Measurements from ENCODE around the gene CNN1.
"Not testable (repeated sequence)": the region's sequence is repeated elsewhere in the genome, so short reads cannot be mapped to it uniquely, and the experiment has no call there.

The CNN1 gene

GRCh38 chr19:11534948-11535347, 3.7 kb upstream of the CNN1 start:
- no peak for FAIRE-seq

GRCh38 chr19:11535792-11536595, 2.7 kb upstream of the CNN1 start:
- no peak for FAIRE-seq

- no peak for FAIRE-seq
Observed at GRCh38 chr19:11539495-11540365, 1.1 kb downstream of the CNN1 start.

- FAIRE-seq = no peak
Observed at GRCh38 chr19:11540645-11541044, 2.0 kb downstream of the CNN1 start.

- FAIRE-seq = no peak
Observed at GRCh38 chr19:11541238-11541637, 2.6 kb downstream of the CNN1 start.

GRCh38 chr19:11547929-11548700, 9.5 kb downstream of the CNN1 start:
- FAIRE-seq = no peak

- FAIRE-seq = no peak
Observed at GRCh38 chr19:11549386-11549953, 10.8 kb downstream of the CNN1 start.

GRCh38 chr19:11550265-11550664, 11.6 kb downstream of the CNN1 start:
- no peak for FAIRE-seq

- FAIRE-seq = no peak
Observed at GRCh38 chr19:11551603-11552235, 13.1 kb downstream of the CNN1 start.

GRCh38 chr19:11552666-11553372, 14.2 kb downstream of the CNN1 start:
- no peak for FAIRE-seq

- FAIRE-seq = no peak
Observed at GRCh38 chr19:11554160-11554559, 15.5 kb downstream of the CNN1 start.

- no peak for FAIRE-seq
Observed at GRCh38 chr19:11555246-11555645, 16.6 kb downstream of the CNN1 start.

GRCh38 chr19:11556634-11557420, 18.2 kb downstream of the CNN1 start:
- no peak for FAIRE-seq

- FAIRE-seq = no peak
Observed at GRCh38 chr19:11558881-11559828, 20.5 kb downstream of the CNN1 start, which contains the start of gene ELOF1. Gene ELOF1 (minus strand): TSS chr19:11559230. CDS start chr19:11554347, 4,883 bp downstream.

GRCh38 chr19:11560404-11561051, 21.9 kb downstream of the CNN1 start:
- no peak for FAIRE-seq

- no peak for FAIRE-seq
Observed at GRCh38 chr19:11563532-11563931, 24.9 kb downstream of the CNN1 start.

- FAIRE-seq = not testable (repeated sequence)
Observed at GRCh38 chr19:11564082-11564807, 25.6 kb downstream of the CNN1 start.

GRCh38 chr19:11565649-11565980, 27.0 kb downstream of the CNN1 start:
- FAIRE-seq = not testable (repeated sequence)

Data from colon (tissue), 2 donors.